Neuronal stem cell (in vitro differentiated cells): Measurements from ENCODE around the gene CAMKK2.
"Not testable (repeated sequence)": the region's sequence is repeated elsewhere in the genome, so short reads cannot be mapped to it uniquely, and the experiment has no call there.

Source experiments
- DNase-seq: peaks from one replicate; pipeline ENCODE4 v3.0.0-alpha.2; 2013; ENCODE audit warnings: low spot score
- H2AFZ ChIP-seq: one replicate; pipeline ENCODE4 v1.6.1; 2013; ENCODE audit warnings: mild to moderate bottlenecking, low read length, inconsistent platforms
- H2AK5ac ChIP-seq: 2 replicates; pipeline ENCODE4 v1.6.1; 2013; ENCODE audit warnings: low read depth, mild to moderate bottlenecking, inconsistent platforms, low read length, moderate library complexity, mixed read lengths
- H2BK120ac ChIP-seq: 2 replicates; pipeline ENCODE4 v1.6.1; 2013; ENCODE audit warnings: low read depth, mild to moderate bottlenecking, inconsistent platforms, low read length, moderate library complexity, mixed read lengths
- H2BK12ac ChIP-seq: one replicate; pipeline ENCODE4 v1.6.1; 2013; ENCODE audit warnings: low read length, inconsistent platforms
- H2BK15ac ChIP-seq: 2 replicates; pipeline ENCODE4 v1.6.1; 2013; ENCODE audit warnings: mild to moderate bottlenecking, low read length, inconsistent platforms, mixed read lengths
- H2BK5ac ChIP-seq: one replicate; pipeline ENCODE4 v1.6.1; 2013; ENCODE audit warnings: inconsistent platforms, mild to moderate bottlenecking, low read length, moderate library complexity
- H3K14ac ChIP-seq: one replicate; pipeline ENCODE4 v1.6.1; 2013; ENCODE audit warnings: low read length, inconsistent platforms
- H3K18ac ChIP-seq: 2 replicates; pipeline ENCODE4 v1.6.1; 2013; ENCODE audit warnings: low read length, inconsistent platforms
- H3K23ac ChIP-seq: 2 replicates; pipeline ENCODE4 v1.6.1; 2013; ENCODE audit warnings: low read depth, mild to moderate bottlenecking, mixed read lengths, low read length, inconsistent platforms; ENCODE audit not compliant: poor library complexity
- H3K27ac ChIP-seq: replicated peaks from 3 replicates; pipeline ENCODE4 v1.5.1; 2013; ENCODE audit warnings: low read length, inconsistent platforms
- H3K27me3 ChIP-seq, 3 experiments: 2 replicates each; pipeline ENCODE4 v1.6.1; 2013; ENCODE audit warnings: low read length in 3 of 3, mild to moderate bottlenecking in 2 of 3, inconsistent platforms in 1 of 3, low read depth in 1 of 3, mixed read lengths in 1 of 3, moderate library complexity in 1 of 3; ENCODE audit not compliant: control insufficient read depth in 3 of 3, insufficient read depth in 3 of 3
- H3K36me3 ChIP-seq, 2 donors: replicated peaks in 1 of 2; 2 replicates each; pipeline ENCODE4 v1.6.1; 2013; ENCODE audit warnings: low read length in 2 of 2; ENCODE audit not compliant: control insufficient read depth in 2 of 2, insufficient read depth in 2 of 2
- H3K4ac ChIP-seq: 2 replicates; pipeline ENCODE4 v1.6.1; 2013; ENCODE audit warnings: inconsistent platforms, mild to moderate bottlenecking, low read length, moderate library complexity
- H3K4me1 ChIP-seq, 2 donors: 1 replicate in 1 of 2; 2 replicates in 1 of 2; pipeline ENCODE4 v1.6.1; 2013; ENCODE audit warnings: low read length in 2 of 2, low read depth in 1 of 2; ENCODE audit not compliant: control insufficient read depth in 2 of 2, insufficient read depth in 1 of 2
- H3K4me2 ChIP-seq: one replicate; pipeline ENCODE4 v1.6.1; 2013; ENCODE audit warnings: mild to moderate bottlenecking, low read length, inconsistent platforms; ENCODE audit not compliant: insufficient read depth, poor library complexity, severe bottlenecking
- H3K4me3 ChIP-seq, 2 donors: 2 replicates each; pipeline ENCODE4 v1.5.1; 2013; ENCODE audit warnings: low read length in 2 of 2, mild to moderate bottlenecking in 2 of 2, inconsistent platforms in 1 of 2, moderate library complexity in 1 of 2
- H3K79me1 ChIP-seq: one replicate; pipeline ENCODE4 v1.6.1; 2013; ENCODE audit warnings: low read depth, mild to moderate bottlenecking, inconsistent platforms, low read length, moderate library complexity
- H3K9ac ChIP-seq: one replicate; pipeline ENCODE4 v1.6.1; 2013; ENCODE audit warnings: mild to moderate bottlenecking, low read depth, low read length, inconsistent platforms; ENCODE audit not compliant: poor library complexity
- H3K9me3 ChIP-seq, 2 donors: replicated peaks in 1 of 2; 2 replicates each; pipeline versions ENCODE3 to v1.6.1; 2013; ENCODE audit warnings: low read length in 2 of 2, mild to moderate bottlenecking in 2 of 2, inconsistent platforms in 1 of 2, low read depth in 1 of 2, mixed read lengths in 1 of 2, moderate library complexity in 1 of 2; ENCODE audit not compliant: control insufficient read depth in 2 of 2, insufficient read depth in 1 of 2
- H4K8ac ChIP-seq: one replicate; pipeline ENCODE4 v1.6.1; 2013; ENCODE audit warnings: low read depth, mild to moderate bottlenecking, inconsistent platforms, low read length, moderate library complexity
- H4K91ac ChIP-seq: one replicate; pipeline ENCODE4 v1.6.1; 2013; ENCODE audit warnings: low read length, low read depth, mild to moderate bottlenecking, inconsistent platforms; ENCODE audit not compliant: poor library complexity
- WGBS, 2 donors: extraction: QIAGEN DNeasy Blood & Tissue Kit; methylation state at CpG; one replicate each; pipeline ENCODE4 v1.1.7; 2013; ENCODE audit warnings: missing lambda C conversion rate in 2 of 2, mixed read lengths in 1 of 2; ENCODE audit not compliant: insufficient read length in 2 of 2, insufficient replicate concordance in 1 of 2; ENCODE audit errors: extremely low coverage in 2 of 2; 5-methylcytosine and 5-hydroxymethylcytosine counted together

CAMKK2 gene

DNA sequence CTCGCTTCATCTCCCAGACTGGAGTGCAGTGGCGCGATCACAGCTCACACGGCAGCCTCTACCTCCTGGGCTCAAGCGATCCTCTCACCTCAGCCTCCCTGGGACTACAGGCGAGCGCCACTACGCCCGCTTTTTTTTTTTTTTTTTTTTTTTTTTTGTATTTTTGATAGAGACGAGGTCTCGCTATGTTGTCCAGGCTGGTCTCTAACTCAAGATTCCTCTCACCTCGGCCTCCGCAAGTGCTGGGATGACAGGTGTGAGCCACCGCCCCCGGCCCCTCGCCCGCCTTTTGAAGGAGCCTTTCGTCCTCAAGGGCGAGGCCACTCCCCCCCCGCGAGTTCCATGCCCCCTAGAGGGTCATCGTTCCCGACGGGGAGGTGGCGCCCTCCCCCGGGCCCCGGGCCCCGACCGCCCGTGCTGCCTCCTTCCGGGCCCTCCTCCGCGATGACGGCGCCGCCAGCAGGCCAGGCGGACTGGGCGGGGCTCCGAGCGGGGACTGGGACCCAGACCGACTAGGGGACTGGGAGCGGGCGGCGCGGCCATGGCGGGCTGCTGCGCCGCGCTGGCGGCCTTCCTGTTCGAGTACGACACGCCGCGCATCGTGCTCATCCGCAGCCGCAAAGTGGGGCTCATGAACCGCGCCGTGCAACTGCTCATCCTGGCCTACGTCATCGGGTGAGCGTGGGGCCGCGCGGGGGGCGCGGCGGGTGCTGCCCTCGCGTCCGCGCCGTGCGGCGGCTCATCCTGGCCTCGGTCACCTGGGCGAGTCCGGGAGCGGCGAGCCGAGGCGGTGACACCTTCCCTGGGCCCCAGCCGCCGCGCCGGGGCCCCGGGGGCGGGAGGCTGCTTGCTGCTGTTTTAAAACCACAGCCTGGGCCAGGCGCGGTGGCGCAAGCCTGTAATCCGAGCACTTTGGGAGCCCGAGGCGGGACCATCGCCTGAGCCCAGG is 86.6 kb downstream of the CAMKK2 start, which contains the start of gene P2RX4:
Gene P2RX4, plus strand, starts transcription at position 506 of the 949 bp plus-strand sequence. Its CDS starts 36 bp downstream, at position 542.
- Histone ChIP-seq H3K4ac (peak within 1 kb of the TSS; percentile 76), H3K36me3 (no peaks in the 10 kb centered on the region), H2AFZ (peak within 1 kb of the TSS; percentile 100), H3K4me2 (peak within 1 kb of the TSS; percentile 72), H2AK5ac (peak within 1 kb of the TSS; percentile 61), H2BK15ac (peak within 1 kb of the TSS; percentile 87), H3K4me3 (peak within 1 kb of the TSS; percentile 86 to 97), H3K79me1 (no peaks in the 10 kb centered on the region), H2BK120ac (no peak within 1 kb of the TSS), H3K14ac (peak within 1 kb of the TSS; percentile 94), H3K23ac (peak within 1 kb of the TSS; percentile 99), H2BK5ac (peak within 1 kb of the TSS; percentile 95), H4K91ac (peak within 1 kb of the TSS; percentile 53), H2BK12ac (peak within 1 kb of the TSS; percentile 54), H3K9ac (peak within 1 kb of the TSS; percentile 99), H3K27me3 (no peaks in the 10 kb centered on the region), H4K8ac (peak within 1 kb of the TSS; percentile 92), H3K9me3 (no peaks in the 10 kb centered on the region), H3K27ac (peak within 1 kb of the TSS; percentile 76), H3K18ac (peak within 1 kb of the TSS; percentile 100), H3K4me1 (peaks cover 0 to 3% of the 10 kb centered on the region in 2 donors)
- WGBS, 2 donors, result no CpG with 5 or more reads among the region's 97 CpGs
- peak; percentile 71 for DNase-seq

DNA sequence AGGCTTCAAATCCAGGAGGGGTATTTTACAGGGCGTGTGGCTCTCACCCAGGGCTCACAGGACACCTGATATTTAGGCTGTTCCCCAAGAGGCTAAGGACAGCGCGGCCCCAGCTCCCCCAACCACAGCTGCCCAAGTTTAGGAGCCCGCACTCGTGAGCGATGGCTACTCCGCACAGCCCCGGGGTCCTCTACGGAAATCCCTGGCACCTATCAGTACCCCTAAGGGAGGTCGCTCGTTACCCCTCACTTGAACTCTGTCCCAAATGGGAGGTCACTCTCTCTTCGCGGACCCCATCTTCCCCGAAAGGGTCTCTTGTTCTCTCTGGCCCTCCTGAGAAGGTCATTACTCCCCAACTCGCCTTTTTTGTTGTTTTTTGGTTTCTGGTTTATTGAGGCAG is 87.3 kb downstream of the CAMKK2 start:
- no peak overlapping the region for H3K23ac ChIP-seq
- no peak overlapping the region for H3K9ac ChIP-seq
- H4K8ac ChIP-seq, result no peak overlapping the region
- H2BK15ac ChIP-seq, result peak overlapping the region; percentile 87
- DNase-seq, result no peak
- no peaks in the 10 kb centered on the region for H3K36me3 ChIP-seq
- H3K79me1 ChIP-seq, result no peaks in the 10 kb centered on the region
- H3K14ac ChIP-seq, result no peak overlapping the region
- no peak overlapping the region for H2BK120ac ChIP-seq
- H3K27me3 ChIP-seq, result no peaks in the 10 kb centered on the region
- peaks cover 0 to 3% of the 10 kb centered on the region in 2 donors for H3K4me1 ChIP-seq
- H3K18ac ChIP-seq, result no peak overlapping the region
- no peak overlapping the region for H2BK5ac ChIP-seq
- H3K4ac ChIP-seq, result no peak overlapping the region
- H2BK12ac ChIP-seq, result no peak overlapping the region
- H4K91ac ChIP-seq, result no peak overlapping the region
- peak overlapping the region; percentile 100 for H2AFZ ChIP-seq
- no CpG with 5 or more reads among the region's 15 CpGs for WGBS, 2 donors
- peak overlapping the region in 1 of 2 donors; percentile 86 for H3K4me3 ChIP-seq
- H3K27ac ChIP-seq, result no peak overlapping the region
- H3K4me2 ChIP-seq, result no peak overlapping the region
- peak overlapping the region; percentile 61 for H2AK5ac ChIP-seq
- no peaks in the 10 kb centered on the region for H3K9me3 ChIP-seq

DNA sequence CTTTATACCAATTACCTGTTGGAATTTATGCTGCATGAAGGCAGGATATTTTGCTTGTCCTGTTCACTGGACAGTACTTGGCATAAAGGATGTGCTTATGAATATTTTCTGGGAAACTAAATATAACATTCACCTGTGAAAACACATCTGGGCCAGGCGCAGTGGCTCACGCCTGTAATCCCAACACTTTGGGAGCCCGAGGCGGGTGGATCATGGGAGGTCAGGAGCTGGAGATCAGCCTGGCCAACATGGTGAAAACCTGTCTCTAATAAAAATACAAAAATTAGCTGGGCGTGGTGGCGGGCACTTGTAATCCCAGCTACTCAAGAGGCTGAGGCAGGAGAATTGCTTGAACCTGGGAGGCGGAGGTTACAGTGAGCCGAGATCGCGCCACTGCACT is 87.9 kb downstream of the CAMKK2 start:
- not testable (repeated sequence) for H2BK15ac ChIP-seq, H2AFZ ChIP-seq, H3K4me2 ChIP-seq, H2BK12ac ChIP-seq, DNase-seq, H2BK120ac ChIP-seq, H3K18ac ChIP-seq, H2AK5ac ChIP-seq, H4K8ac ChIP-seq, H3K9ac ChIP-seq, H3K27ac ChIP-seq, H3K4me1 ChIP-seq, H3K4me3 ChIP-seq, H4K91ac ChIP-seq, H3K4ac ChIP-seq, H3K36me3 ChIP-seq, H3K79me1 ChIP-seq, H3K9me3 ChIP-seq, H3K14ac ChIP-seq, H3K23ac ChIP-seq, H2BK5ac ChIP-seq, H3K27me3 ChIP-seq
- WGBS, 2 donors, result no CpG with 5 or more reads among the region's 10 CpGs

DNA sequence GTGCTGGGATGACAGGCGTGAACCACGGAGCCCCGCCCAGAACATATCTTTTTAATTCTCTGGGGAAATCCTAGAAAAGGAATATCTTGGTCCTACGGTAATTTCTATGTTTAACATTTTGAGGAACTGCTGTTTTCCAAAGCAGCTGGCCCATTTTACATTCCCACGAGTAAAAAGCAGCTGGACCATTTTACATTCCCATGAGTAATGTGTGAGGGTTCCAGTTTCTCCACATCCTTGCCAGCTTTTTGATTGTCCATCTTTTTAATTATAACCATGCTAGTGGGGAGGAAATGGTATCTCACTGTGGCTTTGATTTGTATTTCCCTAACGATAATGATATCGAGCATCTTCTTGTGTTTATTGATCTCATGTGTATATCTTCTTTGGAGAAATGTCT is 91.0 kb downstream of the CAMKK2 start:
- Histone ChIP-seq H3K4me3 (no peak overlapping the region), H3K4ac (no peak overlapping the region), H3K4me2 (no peak overlapping the region), H3K14ac (no peak overlapping the region), H3K9me3 (no peaks in the 10 kb centered on the region), H3K9ac (no peak overlapping the region), H3K36me3 (no peaks in the 10 kb centered on the region), H4K91ac (no peak overlapping the region), H3K27me3 (peaks cover 0 to 3% (median 0%) of the 10 kb centered on the region in 3 experiments), H3K23ac (no peak overlapping the region), H2AK5ac (no peak overlapping the region), H2AFZ (no peak overlapping the region), H3K79me1 (no peaks in the 10 kb centered on the region), H2BK15ac (no peak overlapping the region), H3K18ac (no peak overlapping the region), H2BK120ac (no peak overlapping the region), H3K4me1 (no peaks in the 10 kb centered on the region), H4K8ac (no peak overlapping the region), H2BK5ac (no peak overlapping the region), H2BK12ac (no peak overlapping the region), H3K27ac (no peak overlapping the region)
- no peak for DNase-seq
- no CpG with 5 or more reads among the region's 7 CpGs for WGBS, 2 donors
